A375 (cell line): Measurements from ENCODE around the gene CENPC. TPM values are rescaled to one million over a fixed set of nuclear protein-coding genes. Genes with fewer than 3 reads are reported as not detected.

Experiments
- small RNA-seq: library from RNA; depleted of rRNA; stranded (forward); fragments of <200 nt; gene quantifications from one replicate; pipeline ENCODE3, GENCODE V24; 2014
- total RNA-seq: library from RNA; depleted of rRNA; stranded (reverse); fragments of >200 nt; shearing (Covaris generic); gene quantifications from 2 replicates; pipeline ENCODE4 v1.2.3, GENCODE V29; 2014; rRNA removed

The CENPC gene, protein sequence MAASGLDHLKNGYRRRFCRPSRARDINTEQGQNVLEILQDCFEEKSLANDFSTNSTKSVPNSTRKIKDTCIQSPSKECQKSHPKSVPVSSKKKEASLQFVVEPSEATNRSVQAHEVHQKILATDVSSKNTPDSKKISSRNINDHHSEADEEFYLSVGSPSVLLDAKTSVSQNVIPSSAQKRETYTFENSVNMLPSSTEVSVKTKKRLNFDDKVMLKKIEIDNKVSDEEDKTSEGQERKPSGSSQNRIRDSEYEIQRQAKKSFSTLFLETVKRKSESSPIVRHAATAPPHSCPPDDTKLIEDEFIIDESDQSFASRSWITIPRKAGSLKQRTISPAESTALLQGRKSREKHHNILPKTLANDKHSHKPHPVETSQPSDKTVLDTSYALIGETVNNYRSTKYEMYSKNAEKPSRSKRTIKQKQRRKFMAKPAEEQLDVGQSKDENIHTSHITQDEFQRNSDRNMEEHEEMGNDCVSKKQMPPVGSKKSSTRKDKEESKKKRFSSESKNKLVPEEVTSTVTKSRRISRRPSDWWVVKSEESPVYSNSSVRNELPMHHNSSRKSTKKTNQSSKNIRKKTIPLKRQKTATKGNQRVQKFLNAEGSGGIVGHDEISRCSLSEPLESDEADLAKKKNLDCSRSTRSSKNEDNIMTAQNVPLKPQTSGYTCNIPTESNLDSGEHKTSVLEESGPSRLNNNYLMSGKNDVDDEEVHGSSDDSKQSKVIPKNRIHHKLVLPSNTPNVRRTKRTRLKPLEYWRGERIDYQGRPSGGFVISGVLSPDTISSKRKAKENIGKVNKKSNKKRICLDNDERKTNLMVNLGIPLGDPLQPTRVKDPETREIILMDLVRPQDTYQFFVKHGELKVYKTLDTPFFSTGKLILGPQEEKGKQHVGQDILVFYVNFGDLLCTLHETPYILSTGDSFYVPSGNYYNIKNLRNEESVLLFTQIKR
- 11.5 and 17.9 TPM in 2 replicates for total RNA-seq

GRCh38 chr4:67545199-67546003 lies at the start of gene CENPC:
TSS of gene CENPC (minus strand) at chr4:67545503. CDS start at chr4:67545355, 148 bp downstream.

DNA sequence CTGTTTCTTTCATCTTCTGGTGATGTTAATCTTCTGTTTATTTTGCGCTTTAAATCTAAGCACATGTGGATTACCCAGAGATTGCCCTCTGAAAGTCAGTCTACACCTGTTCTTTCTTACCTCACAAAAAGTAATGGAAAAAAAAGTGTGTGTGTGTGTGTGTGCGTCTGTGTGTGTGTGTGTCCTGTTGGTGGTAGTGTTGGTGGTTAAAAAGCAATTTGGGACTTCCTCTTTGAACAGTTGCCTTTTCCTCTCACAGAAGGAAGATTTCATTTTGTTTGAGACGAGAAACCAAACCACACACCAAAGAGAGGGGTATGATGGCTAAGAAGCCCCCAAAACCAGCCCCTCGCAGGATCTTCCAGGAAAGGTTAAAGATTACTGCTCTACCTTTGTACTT lies 13.2 kb upstream of the CENPC start, which contains the start of gene STAP1:
Gene STAP1 (plus strand): TSS at position 235 of the 400 bp plus-strand sequence. CDS start 83 bp downstream, at position 318.

Small RNA genes within 50 kb of the gene (small RNA-seq; reads per million reads assigned to genes)
- not detected for gene RNA5SP527
- 0.75 reads per million, percentile 44 among the genes with 10 or more reads in this experiment for gene RNU1-63P

Other genes with a start within 250 kb of the CENPC start
- gene STAP1, start 13.2 kb upstream of the CENPC start, total RNA-seq: not detected in 2 replicates
- 43.3 and 48.2 TPM in 2 replicates for gene UBA6, start 155.7 kb upstream of the CENPC start, total RNA-seq
- gene GNRHR, start 208.9 kb upstream of the CENPC start, total RNA-seq: not detected in 2 replicates